ENCODE data around the gene TNIP3.

The TNIP3 gene

DNA sequence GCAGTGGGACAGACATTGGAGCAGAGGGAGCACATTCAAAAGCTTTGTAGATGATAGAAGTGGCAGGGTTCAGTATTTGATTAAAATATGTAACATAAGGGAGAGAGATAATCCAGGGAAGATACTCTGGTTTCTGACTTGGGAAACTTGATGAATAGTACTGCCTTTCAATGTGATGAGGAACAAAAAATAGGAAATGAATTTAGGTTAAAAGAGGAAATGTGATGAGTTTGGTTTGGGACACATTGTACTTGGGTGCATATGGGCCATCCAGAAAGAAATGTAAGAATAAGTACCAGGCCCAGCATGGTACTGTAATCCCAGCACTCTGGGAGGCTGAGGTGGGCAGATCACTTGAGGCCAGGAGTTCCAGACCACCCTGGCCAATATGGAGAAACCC, 70.9 kb downstream of the TNIP3 start:
- DNase-seq (ENCODE audit: low read depth in 2 of 2, low spot score in 1 of 2): no peak

DNA sequence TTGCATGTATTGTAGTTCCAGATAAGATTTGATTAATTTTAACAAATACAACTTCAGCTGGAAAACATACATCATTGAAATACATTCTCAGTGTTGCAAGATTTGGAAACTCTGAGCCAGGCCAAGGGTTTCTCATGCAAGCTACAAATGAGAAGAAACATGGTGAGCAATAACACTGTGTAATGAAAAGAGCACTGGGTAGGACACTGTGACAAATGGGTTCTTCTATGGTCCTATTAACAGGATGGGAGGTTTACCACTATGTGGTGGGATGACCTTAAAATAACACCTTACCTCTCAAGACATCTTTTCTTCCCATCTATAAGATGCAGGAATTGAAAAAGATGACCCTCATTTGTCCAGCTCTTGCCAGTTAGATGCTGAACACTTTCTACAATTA, 72.2 kb downstream of the TNIP3 start:
- DNase-seq (ENCODE audit: low read depth in 2 of 2, low spot score in 1 of 2): no peak

GRCh38 chr4:121088867-121089266, 75.3 kb downstream of the TNIP3 start:
- DNase-seq (ENCODE audit: low read depth in 2 of 2, low spot score in 1 of 2): no peak

Data from stimulated activated CD8-positive, alpha-beta memory T cell treated with anti-CD3 and anti-CD28 coated beads, Interleukin-4, amount 100 ng/mL, for 1 hour (primary cell).